Body of pancreas (tissue), 4 donors: ENCODE data around the gene CAPG.

ENCODE experiments used
- POLR2A ChIP-seq, 3 donors: fragments of 450-650 bp; IDR thresholded peaks; one replicate each; pipeline ENCODE4 v1.6.1; 2016; ENCODE audit warnings: antibody characterized with exemption in 3 of 3, mild to moderate bottlenecking in 2 of 3
- TF ChIP-seq, protein P1 (sequence below), 7 experiments: fragments of 450-650 bp in 4 of 7; fragments of 200-600 bp in 3 of 7; sonication (generic) in 3 of 7; IDR thresholded peaks; one replicate each; pipeline ENCODE4 v1.5.1; 2016 to 2019; ENCODE audit warnings: antibody characterized with exemption in 7 of 7

DNA sequence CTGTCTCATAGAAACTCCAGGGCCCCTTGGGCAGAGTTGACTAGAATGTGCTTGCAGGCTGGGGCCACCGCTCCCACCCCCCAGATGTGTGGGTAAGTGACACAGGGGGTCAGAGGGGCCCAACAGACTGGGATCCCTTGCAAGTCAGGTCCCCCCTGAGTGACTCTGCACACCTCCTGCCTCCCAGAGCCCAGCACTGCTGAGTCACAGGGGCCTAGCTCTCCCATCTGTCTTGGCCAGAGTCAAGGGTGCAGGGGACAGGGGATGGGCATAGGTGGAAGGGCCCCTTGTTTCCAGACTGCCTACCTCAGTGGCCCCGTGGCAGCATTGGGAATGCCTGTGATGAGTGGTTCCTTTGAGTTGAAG lies 19.7 kb upstream of the CAPG start:
- TF ChIP-seq, protein P1, sequence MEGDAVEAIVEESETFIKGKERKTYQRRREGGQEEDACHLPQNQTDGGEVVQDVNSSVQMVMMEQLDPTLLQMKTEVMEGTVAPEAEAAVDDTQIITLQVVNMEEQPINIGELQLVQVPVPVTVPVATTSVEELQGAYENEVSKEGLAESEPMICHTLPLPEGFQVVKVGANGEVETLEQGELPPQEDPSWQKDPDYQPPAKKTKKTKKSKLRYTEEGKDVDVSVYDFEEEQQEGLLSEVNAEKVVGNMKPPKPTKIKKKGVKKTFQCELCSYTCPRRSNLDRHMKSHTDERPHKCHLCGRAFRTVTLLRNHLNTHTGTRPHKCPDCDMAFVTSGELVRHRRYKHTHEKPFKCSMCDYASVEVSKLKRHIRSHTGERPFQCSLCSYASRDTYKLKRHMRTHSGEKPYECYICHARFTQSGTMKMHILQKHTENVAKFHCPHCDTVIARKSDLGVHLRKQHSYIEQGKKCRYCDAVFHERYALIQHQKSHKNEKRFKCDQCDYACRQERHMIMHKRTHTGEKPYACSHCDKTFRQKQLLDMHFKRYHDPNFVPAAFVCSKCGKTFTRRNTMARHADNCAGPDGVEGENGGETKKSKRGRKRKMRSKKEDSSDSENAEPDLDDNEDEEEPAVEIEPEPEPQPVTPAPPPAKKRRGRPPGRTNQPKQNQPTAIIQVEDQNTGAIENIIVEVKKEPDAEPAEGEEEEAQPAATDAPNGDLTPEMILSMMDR (IDR thresholded peaks at IDR 0.05): no peak
- TF ChIP-seq POLR2A (IDR thresholded peaks at IDR 0.05): no peak
